HG02981 (cell line): Measurements from ENCODE around the gene TCEANC2.
"Not testable (repeated sequence)": the region's sequence is repeated elsewhere in the genome, so short reads cannot be mapped to it uniquely, and the experiment has no call there.

Experiments
- ATAC-seq: cut with Tn5 transposase; IDR thresholded peaks from one replicate; pipeline ENCODE4 v1.9.1; 2021; ENCODE audit warnings: mild to moderate bottlenecking, moderate library complexity; ENCODE audit not compliant: unreplicated experiment

Gene TCEANC2

DNA sequence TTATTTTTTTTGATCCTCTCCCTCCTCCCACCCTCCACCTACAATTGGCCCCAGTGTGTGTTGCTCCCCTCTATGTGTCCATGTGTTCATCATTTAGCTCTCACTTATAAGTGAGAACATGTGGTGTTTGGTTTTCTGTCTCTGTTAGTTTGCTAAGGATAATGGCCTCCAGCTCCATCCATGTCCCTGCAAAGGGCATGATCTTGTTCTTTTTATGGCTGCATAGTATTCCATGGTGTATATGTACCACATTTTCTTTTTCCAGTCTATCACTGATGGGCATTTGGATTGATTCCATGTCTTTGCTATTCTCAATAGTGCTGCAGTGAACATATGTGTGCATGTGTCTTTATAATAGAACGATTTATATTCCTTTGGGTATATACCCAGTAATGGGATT lies 28.6 kb upstream of the TCEANC2 start:
- not testable (repeated sequence) for ATAC-seq

DNA sequence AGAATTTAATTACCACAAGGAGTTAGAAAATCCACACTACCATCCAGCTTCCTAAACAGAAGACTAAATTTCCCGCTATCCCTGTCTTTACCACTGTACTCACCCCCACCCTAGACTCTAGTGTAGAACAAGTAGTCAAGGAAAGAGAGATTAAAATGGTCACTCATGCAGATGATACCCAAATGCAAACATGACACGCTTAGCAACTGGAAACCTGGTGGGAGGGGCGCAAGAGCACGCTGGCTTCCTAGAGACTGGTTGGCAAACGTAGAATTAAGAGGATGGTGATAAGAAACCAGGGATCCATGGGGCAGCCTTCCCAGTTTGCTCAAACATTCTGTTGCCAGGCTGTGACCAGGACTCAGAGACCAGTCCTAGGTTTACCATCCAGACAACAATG lies 25.6 kb upstream of the TCEANC2 start:
- no peak for ATAC-seq

DNA sequence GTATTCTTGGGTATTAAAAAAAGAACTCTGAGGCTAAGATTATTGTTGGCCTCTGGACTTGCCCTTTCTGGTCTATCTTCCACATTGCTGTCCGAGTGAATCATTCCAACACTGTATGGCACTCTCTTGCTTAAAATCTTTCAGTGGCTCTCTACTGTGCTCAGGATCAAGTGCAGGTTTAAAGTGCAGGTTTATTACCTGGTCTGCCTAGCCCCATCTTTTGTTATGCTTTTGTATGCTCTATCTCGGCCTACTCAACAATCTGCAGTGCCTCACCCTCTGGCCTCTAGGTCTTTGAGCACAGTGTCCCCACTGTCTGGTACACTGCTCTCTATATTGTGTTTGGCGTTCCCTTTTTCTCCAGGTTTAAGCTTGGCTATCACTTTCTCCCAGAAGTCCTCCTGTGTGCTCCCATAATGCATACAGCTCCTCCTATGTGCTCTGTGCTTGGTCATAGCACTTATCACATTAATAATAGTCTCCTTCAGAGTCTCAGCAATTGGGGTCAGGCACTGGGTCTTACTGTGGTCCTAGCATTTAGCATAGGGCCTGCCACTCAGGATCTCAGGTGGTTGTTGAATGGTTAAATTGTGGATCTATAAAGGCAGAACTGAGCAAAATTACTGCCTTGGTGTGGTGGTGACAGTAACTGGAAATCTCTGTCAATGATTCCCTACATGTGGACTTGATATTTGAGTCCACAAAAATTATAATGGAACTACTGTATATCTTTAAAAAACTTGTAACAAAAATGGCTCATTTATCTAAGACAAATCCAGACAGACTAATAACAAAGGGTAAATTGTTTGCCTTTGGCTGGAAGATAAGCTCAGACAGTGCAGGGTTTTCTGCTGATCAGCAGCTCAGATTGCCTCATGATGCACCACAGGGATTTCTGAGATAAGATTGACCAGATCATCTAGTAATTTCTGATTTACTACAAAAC lies 24.8 kb upstream of the TCEANC2 start:
- ATAC-seq, result no peak

DNA sequence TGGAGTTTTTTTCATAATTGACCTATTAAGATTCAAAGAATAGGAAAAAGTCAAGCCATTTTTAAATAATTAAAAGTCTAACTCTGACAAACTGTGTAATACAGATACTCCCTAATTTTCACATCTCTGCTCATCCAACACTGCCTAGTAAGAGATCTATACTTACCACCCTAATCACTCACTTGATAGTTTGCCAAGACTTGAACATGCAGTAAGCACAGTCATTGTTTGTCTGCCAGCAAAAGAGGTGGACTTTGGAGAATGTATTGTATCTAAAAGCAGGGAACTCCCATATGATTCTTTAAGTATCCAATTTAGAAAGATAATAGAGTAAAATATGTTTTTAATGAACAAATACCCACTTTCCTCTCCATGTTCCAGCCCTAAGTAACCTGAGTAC lies 15.9 kb upstream of the TCEANC2 start:
- ATAC-seq, result no peak

DNA sequence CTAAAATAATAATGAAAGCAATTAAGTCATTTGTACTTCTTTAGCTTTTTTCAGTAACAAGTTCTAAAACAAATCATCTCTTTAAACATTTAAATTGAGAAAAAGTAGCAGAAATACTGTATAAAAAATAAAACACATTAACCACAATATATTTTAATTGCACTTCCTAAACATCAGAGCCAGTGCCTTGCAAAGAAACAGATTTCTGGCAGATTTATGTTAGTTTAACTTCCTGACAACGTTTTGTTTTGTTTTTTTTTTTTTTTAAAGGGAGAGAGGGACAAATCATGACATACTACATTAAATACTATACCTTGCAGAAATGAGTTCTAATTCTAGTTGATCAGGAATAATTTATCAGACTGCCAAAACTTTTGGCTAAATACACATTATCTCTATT lies 11.6 kb upstream of the TCEANC2 start:
- no peak for ATAC-seq

DNA sequence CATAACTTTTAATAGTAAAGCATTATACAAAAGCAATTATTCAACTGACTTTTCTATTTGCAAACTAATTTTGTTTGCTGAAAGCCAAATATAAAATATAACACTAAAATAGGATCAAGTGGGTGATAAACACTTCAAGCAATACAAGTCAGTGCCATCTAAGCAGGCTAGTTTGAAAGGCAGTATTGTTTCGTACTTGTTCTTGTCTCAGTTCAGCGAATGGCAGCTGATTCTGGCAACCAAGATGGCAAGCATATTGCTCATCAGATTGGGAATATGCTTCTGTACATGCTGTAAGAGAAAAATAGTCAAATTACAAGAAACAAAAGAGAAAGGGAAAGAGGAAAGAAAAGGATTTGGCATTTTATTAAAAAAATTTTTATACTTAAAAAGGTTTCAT lies 7.9 kb upstream of the TCEANC2 start:
- ATAC-seq, result no peak

DNA sequence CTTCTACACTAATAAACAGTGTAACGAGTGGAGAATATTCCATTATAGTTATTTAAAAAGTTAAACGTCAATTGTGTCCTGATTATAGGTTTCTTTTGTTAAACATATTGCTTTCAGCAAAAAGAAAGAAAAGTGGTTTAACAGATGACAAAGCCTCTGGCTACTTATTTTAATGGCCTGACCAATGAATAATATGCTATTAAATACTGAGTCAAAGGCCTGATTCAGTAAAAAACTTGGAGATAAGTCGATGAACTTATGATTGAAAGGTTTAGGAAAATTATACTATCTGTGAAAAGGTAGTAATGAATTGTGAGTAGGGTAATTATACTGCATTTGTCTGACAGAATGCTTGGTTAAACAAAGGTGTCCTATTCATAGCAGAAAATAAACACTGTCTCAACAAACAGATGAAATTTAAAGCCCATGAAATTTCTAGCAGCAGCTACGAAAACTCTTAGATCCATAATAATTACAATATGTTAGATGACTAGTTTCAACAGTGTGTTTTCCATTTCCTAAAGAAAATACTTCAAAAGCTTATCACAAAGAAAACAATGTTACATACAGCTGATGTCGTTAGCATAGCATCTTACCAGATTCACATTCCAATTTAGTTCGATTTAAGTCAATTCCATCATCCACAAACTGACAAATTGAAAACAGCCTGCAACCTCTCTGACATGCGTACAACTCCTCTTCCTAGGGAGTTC lies 6.6 kb upstream of the TCEANC2 start:
- no peak for ATAC-seq

DNA sequence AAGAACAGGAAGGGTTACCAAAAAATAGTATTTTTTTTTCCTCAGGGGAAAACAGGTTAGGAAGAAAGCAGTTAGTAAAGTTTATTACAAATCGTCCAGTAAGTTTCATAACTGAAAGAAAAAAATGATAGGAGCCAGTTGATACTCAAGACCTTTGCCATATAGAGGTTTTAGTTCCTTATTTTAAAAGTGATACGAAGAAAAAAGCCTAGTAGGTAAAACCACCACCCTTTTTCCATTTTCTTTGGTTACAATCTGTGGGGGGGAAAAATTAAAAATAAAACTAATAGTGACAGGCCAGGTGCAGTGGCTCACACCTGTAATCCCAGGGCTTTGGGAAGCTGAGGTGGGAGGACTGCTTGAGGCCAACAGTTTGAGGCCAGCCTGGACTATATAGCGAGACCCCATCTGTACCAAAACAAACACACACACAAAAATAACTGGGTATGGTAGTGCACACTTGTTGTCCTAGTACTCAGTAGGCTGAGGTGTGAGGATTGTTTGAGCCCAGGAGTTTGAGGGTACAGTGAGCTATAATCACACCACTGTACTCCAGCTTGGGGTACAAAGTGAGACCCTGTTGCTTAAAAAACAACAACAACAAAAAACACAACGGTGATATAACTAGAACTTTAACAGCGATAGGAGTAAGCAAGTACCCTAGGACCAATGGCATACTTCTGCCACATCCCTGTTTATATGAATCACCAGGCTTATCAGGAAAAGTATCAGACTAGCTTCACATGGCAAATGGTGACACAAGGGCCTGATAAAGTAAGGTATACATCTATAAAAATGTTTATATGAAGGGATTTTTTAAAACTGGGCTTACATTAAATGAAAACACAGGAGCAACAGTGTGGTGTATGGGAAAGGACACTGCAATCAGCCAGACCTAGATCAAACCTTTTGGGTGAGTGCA lies 5.8 kb upstream of the TCEANC2 start:
- ATAC-seq, result no peak

DNA sequence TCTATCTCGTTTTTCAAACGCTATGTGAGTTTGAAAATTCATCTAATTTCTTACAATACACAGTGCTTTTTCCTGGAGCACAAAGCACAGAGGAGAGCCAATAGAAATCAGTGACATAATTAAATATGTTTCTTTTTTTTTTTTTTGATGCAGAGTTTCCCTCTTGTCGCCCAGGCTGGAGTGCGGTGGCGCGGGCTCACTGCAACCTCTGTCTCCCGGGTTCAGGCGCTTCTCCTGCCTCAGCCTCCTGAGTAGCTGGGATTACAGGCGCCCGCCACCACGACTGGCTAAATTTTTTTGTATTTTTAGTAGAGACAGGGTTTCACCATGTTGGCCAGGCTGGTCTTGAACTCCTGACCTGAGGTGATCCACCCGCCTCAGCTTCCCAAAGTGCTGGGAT lies 3.0 kb upstream of the TCEANC2 start:
- ATAC-seq, result not testable (repeated sequence)

DNA sequence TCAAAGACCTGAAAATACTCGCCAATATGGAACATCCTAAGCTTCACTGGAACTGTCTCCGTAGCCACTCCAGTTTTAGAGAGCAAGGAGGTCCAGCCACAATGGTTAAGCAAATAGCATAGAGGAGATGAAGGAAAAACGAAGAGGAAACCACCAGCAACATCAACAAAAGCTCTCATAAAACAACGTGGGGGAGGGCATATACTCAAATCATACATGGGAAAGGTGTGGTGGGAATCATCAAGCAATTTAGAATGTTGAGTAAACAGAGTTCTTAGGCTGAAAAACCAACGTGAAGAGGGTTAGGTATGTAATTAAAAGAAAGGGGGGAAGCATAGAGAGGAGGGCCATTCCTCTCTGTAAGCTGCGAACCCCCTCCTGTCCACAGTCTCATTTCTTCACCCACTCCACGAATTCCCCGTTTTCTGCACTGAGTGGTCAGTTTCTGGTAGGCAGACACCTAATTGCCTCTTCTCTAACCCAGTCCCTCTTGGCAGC lies 1.4 kb upstream of the TCEANC2 start:
- no peak for ATAC-seq

DNA sequence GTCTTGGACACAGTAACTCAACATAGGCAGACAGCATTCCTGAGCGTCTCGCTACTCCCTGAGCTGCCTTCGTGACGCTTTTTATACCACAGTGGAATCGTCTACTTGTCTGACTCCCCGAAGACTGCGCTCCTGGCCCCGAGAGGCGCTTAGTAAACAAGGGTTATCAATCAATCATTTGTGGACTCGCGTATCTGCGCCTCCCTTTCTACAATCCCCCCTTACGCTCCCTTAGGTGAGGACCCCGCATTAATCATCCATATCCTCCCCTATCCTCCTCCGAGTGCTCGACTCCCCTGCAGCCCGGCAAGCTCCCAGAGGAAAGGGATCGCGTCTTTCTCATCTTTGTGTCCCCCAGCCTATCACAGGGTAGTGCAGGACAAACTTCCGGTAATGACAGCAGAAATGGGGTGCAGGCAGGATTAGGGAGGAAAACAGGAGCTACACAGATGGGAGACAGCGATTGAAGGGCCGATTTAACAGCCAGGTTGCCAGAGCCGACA lies 926 bp upstream of the TCEANC2 start:
- peak; percentile 11 for ATAC-seq

DNA sequence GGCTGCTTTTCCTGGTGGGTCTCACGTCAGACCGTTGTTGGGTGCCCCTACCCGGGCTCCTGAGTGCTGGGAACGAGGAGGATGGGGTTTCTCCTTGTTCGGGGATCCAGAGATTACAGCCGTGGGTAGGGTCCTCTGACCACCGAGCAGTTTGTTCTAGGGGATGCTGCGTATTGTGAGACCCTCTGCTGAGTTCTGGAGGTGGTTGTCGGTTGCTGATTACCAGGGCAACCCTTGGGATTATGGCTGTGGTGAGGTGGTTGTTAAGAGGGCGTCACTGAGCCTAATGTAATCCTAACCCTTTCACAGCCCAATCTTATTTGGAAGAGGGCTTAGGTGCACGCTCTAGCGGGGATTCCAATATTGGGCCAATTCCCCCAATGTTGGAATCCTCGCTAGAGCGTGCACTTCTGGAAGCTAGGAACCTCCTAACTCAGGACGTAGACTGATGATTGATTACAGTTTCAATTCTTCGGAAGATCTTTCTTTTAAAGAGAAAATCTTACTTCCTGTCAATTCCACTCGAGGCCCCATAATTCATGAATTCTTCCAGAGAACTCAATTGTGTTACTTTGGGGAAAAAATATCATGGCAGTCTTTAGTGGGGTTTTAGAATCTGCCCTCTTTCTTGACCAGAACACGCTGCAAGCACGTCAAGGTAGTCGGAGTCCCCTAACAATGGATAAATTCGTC lies 483 bp downstream of the TCEANC2 start:
- no peak for ATAC-seq

DNA sequence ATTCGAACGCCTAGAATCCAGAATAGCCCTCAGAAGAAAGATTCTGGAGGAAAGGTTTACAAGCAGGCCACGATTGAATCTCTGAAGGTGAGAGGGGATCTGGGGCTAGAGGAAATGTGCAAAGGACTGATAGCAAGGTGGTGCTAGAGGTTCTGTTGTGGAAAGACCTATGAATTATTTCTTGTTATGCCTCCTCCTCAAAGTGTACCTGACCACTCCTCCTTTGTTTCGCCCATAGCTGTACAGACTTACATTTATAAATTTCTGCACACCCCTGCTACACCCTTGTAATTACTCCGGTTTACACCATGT lies 986 bp downstream of the TCEANC2 start:
- no peak for ATAC-seq

DNA sequence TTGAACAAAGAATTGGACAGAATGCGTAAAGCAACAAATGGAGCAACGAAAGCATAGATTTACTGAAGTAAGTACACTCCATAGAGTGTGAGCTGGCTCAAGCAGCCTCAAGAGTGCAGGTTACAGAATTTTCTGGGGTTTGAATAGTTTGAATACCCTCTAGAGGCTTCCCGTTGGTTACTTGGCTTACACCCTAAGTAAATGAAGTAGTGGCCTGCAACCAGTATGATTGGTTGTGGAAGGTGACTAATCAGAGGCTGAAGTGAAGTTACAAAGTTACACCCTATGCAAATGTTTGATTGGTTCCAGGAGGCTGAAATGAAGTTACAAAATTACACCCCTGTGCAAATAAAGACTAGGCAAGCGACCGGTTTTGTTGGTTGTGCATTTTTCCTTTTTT lies 10.9 kb downstream of the TCEANC2 start:
- no peak for ATAC-seq

DNA sequence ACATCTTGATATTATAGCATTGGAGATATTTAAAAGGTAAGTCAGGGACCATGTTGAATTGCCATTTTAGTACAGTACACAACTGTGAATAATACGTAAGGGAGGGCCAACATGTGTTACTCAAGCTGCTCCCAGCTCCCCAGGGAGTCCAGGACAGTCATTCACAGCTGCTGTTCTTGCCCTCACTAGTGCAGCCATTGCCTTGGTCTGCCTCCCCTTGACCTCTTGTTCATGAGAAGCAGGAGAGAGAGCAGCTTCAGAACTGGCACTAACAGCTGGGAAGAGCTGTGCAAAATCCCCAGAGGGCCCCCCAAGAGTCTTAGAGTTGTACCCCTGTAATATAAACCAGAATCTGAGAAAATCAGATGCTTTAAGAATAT lies 16.4 kb downstream of the TCEANC2 start:
- peak; percentile 22 for ATAC-seq

DNA sequence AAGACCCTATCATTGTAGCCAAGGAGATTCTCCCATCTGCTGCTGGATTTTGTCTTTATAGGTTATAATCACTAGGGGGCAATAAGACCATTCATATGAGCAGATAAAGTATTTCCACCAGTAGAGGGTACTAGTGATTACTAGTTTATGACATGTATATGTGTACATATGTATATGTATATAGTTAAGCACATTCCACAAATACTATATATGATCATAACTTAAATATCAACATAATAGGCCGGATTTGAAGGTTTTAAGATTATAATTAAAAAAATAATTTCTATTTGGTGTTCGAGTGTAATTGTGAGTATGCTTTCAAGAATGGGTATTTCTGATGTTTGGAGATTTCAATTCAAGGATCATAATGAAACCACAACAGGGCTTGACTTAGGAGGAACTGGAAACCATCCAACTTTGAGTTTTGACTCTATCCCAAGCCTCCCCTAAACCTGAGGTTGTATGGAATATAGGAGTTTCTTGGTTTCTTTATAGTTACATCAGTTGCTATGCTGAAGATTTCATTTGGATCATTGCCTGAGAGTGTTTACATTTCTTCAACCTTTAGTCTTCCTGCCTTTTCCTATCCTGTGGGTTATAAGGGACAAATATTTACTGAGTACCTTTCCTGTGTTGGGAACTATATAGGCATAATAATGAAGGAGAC lies 16.9 kb downstream of the TCEANC2 start:
- ATAC-seq, result peak; percentile 67

DNA sequence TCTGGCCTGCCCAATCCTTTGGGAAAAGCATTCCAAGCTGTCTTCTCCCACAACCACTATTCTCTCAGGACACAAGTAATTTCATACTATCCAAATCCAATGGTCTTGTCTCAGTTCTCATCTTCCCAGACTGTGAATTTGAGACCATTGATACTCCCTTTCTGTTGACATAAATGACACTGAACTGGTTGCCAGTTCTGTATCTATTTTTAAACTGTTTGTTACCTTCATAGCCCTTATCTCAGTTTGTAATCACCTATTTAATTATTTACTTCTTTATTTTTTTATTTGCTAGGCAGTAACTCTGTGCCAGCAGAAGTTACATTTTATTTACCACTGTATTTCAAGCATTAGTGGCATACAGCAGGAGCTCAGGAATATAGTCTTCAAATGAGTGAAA lies 24.0 kb downstream of the TCEANC2 start:
- no peak for ATAC-seq

DNA sequence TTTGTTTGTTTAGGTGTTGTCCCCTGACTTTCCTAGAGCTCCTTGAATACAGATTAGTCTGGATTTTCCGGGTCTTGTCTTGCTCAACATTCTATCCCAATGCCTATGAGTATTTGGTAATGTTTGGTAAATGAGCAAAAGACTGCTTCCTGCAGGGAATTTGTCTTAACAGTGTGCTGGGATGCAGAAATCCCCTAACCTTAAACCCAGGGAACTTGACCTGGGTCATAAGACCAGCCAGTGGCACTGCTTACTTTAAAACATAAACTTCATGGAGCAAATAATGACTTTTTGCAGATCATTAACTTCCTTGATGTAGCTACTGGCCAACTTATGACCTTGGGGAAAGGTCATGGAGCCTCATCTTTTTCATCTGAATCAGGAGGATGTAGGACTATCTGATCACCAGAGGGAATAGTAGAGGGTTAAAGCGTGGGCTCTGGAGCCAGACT lies 27.2 kb downstream of the TCEANC2 start:
- no peak for ATAC-seq

DNA sequence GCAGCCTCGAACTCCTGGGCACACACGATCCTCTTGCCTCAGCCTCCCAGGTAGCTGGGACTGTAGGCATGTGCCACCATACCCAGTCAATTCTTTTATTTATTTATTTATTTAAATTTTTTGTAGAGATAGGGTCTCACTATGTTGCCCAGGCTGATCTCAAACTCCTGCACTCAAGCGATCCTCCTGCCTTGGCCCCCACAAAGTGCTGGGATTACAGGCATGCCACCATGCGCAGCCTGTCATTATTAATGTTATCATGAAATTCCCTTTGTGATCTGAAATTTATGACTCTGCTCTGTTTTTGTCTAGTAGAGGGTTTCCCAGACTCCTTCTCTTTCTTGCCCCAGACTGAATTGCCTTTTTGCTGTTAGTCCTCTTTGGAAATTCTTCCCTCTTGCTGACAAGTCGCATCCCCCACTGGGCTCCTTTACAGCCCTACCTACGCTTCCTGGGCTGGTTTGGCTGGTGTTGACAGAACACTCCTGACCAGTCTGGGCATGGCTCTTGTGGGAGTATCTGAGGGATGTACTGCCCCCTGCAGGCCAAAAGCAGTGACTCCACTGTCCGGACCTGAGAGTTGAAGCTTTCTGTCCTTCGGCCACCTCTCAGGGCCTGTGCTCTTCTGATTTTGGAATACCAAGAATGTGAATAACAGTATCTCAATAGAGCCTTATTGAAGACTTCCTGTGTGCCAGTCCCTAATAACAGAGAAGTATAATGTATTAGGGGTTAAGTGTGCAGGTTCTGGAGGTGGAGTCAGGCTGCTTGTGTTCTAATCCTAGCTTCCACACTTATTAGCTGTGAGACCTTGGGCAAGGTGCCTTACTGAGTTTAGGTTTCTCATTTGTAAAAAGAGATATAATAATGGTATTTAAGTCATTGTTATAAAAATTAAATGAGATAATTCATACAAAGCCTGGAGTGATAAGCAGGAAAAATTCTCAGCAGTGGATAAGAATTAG lies 28.2 kb downstream of the TCEANC2 start:
- ATAC-seq, result no peak
